NT2/D1 (cell line): ENCODE measurements around the gene ATXN1.

ENCODE experiments used
- DNase-seq: peaks from one replicate; pipeline ENCODE4 v3.0.0-alpha.2; 2011; ENCODE audit warnings: low read depth, low spot score
- H3K27me3 ChIP-seq: 2 replicates; pipeline ENCODE4 v1.6.0; 2011; ENCODE audit warnings: mild to moderate bottlenecking; ENCODE audit not compliant: insufficient read length, insufficient read depth
- H3K36me3 ChIP-seq: 2 replicates; pipeline ENCODE4 v1.6.1; 2011; ENCODE audit warnings: mild to moderate bottlenecking, low read length, mixed read lengths; ENCODE audit not compliant: insufficient read depth, insufficient read length
- H3K4me1 ChIP-seq: 2 replicates; pipeline ENCODE4 v1.5.1; 2011; ENCODE audit not compliant: insufficient read depth, insufficient read length
- H3K4me3 ChIP-seq: 2 replicates; pipeline ENCODE4 v1.5.1; 2011; ENCODE audit warnings: low read depth; ENCODE audit not compliant: insufficient read length
- H3K9ac ChIP-seq: 2 replicates; pipeline ENCODE4 v1.6.0; 2011; ENCODE audit warnings: low read depth; ENCODE audit not compliant: insufficient read length
- H3K9me3 ChIP-seq: 2 replicates; pipeline ENCODE4 v1.5.1; 2011; ENCODE audit warnings: mild to moderate bottlenecking, low read length; ENCODE audit not compliant: insufficient read depth
- SUZ12 ChIP-seq: IDR thresholded peaks from 2 replicates; pipeline ENCODE4 v1.6.1; 2011; ENCODE audit not compliant: insufficient read length, insufficient read depth; ENCODE audit errors: extremely low read depth
- YY1 ChIP-seq: IDR thresholded peaks from 2 replicates; pipeline ENCODE4 v1.6.1; 2011; ENCODE audit not compliant: insufficient read length, insufficient read depth
- ZNF274 ChIP-seq: IDR thresholded peaks from 2 replicates; pipeline ENCODE4 v1.6.1; 2011; ENCODE audit warnings: mild to moderate bottlenecking, low read depth, low read length

ATXN1 gene

DNA sequence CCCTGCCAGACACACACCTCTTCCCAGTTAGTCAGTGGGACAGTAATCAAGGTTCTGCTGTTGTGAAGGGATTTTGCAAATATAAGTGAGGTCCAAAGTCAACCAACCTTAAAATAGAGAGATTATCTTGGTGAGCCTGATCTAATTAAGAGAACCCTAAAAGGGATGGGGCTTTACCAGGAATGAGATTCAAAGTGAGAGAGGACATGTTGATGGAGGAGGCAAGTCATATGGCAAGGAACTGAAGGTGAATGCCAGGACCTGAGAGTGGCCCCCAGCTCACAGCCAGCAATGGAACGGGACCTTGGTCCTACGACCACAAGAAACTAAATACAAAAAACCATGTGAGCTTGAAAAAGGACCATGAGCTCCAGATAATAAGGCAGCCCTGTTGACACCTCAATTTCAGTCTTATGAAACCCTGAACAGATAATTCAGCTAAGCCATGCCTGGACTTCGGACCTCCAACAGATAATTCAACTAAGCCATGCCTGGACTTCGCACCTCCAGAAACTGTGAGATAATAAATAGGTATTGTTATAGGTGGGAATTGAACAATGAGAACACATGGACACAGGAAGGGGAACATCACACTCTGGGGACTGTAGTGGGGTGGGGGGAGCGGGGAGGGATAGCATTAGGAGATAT, 269.5 kb downstream of the ATXN1 start:
- no peaks in the 10 kb centered on the region for H3K9me3 ChIP-seq
- no peak overlapping the region for H3K4me3 ChIP-seq
- no peak for DNase-seq
- TF ChIP-seq ZNF274 (no peak), SUZ12 (no peak), YY1 (no peak)
- no peak overlapping the region for H3K9ac ChIP-seq
- no peaks in the 10 kb centered on the region for H3K27me3 ChIP-seq
- no peaks in the 10 kb centered on the region for H3K36me3 ChIP-seq
- no peaks in the 10 kb centered on the region for H3K4me1 ChIP-seq

DNA sequence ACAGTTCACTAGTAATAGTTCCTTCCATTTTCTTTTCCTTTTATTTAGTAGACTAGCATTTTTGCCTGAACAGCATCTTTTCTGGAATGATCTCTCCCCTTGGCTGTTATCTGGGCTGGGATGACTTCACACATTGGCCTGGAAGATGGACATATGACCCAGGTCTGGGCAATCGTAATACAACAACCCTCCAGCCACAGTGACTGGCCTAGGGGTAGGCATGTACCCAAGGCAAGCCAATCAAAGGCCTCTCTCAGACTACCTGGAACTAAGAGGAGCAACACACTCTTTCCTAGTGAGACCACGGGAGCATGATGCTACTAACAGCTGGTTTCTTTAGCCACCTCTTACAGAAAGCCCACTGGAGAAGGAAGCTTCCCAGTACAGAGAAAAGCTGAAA, 270.6 kb downstream of the ATXN1 start:
- H3K4me1 ChIP-seq = no peaks in the 10 kb centered on the region
- H3K9ac ChIP-seq = no peak overlapping the region
- H3K4me3 ChIP-seq = no peak overlapping the region
- no peaks in the 10 kb centered on the region for H3K27me3 ChIP-seq
- no peak for DNase-seq
- H3K36me3 ChIP-seq = no peaks in the 10 kb centered on the region
- H3K9me3 ChIP-seq = no peaks in the 10 kb centered on the region
- TF ChIP-seq ZNF274 (no peak), SUZ12 (no peak), YY1 (no peak)

DNA sequence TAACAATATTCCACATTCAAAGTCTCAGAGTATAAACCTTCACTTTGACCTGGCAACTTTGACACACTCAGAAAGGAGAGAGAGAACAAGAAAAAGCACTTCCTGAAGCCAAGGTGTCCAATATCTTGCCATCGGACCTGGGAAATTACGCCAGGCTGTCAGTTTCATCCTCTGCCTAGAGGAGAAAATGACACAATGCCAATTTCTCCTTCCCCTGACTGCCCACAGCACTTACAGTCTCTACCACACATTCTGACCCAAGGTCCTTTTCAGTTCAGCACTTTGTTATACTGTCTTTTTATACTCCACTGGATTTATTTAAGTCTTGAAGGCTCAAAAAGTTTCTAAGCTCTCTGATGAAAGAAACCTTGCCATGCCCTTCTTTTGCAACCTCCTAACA, 272.4 kb downstream of the ATXN1 start:
- Histone ChIP-seq H3K4me1 (no peaks in the 10 kb centered on the region), H3K9ac (no peak overlapping the region), H3K4me3 (no peak overlapping the region), H3K9me3 (no peaks in the 10 kb centered on the region), H3K27me3 (no peaks in the 10 kb centered on the region), H3K36me3 (no peaks in the 10 kb centered on the region)
- no peak for TF ChIP-seq YY1
- TF ChIP-seq ZNF274 = no peak
- TF ChIP-seq SUZ12 = no peak
- DNase-seq = no peak

DNA sequence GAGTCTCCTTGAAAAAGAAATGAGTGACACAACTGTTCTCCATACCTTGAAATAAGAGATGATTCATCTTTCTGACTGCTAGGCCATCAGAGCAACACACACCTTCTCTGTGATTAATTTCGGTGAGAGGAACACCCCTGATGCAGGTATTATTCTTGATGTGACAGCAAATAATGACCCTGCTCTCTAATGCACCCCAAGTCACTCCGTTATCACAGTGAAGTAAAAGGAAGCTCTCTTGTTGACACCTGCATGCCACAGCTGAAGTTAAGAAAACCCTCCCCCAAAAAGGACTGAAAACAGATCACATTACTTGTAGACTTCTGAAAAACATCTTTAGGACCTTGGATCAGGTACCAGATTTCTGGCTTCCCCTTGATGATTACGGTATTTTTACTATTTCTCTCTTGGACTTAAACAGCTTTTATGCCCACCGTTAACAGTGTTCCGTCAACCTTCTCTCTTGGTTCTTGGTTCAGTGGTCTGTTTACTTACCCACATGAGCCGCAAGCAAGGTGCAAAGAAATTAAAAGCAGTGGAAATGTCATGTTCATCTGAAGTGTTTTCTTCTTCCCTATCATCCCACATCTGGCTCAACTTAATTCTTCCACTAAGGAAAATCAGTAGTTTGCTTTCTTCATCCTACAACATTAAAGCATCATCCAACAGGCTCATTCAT, 273.1 kb downstream of the ATXN1 start:
- Histone ChIP-seq H3K36me3 (no peaks in the 10 kb centered on the region), H3K27me3 (no peaks in the 10 kb centered on the region), H3K9me3 (no peaks in the 10 kb centered on the region), H3K9ac (no peak overlapping the region), H3K4me1 (no peaks in the 10 kb centered on the region), H3K4me3 (no peak overlapping the region)
- no peak for DNase-seq
- TF ChIP-seq YY1 (no peak), ZNF274 (no peak), SUZ12 (no peak)

DNA sequence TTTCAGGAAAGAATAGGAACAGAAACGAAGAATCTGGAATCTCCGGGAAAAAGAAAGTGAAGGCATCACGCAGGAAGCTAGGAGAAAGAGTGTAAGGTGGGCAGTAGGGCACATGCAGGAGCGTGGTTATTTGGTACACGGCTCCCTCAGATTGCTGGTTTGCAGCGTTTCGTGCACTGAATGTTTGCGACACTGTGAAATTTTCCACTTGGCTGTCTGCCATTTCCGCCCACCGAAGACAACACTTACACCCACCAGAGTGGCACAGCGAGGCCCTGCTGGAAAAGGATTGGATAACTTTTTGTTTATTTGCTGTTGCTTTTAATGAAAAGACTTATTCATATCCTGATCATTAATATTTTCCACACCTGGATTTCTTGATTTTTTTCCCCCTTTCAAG, 274.6 kb downstream of the ATXN1 start:
- no peak overlapping the region for H3K4me3 ChIP-seq
- no peaks in the 10 kb centered on the region for H3K27me3 ChIP-seq
- no peaks in the 10 kb centered on the region for H3K36me3 ChIP-seq
- H3K9ac ChIP-seq = no peak overlapping the region
- no peak for DNase-seq
- no peak for TF ChIP-seq YY1
- TF ChIP-seq ZNF274 = no peak
- no peak for TF ChIP-seq SUZ12
- no peaks in the 10 kb centered on the region for H3K9me3 ChIP-seq
- no peaks in the 10 kb centered on the region for H3K4me1 ChIP-seq

DNA sequence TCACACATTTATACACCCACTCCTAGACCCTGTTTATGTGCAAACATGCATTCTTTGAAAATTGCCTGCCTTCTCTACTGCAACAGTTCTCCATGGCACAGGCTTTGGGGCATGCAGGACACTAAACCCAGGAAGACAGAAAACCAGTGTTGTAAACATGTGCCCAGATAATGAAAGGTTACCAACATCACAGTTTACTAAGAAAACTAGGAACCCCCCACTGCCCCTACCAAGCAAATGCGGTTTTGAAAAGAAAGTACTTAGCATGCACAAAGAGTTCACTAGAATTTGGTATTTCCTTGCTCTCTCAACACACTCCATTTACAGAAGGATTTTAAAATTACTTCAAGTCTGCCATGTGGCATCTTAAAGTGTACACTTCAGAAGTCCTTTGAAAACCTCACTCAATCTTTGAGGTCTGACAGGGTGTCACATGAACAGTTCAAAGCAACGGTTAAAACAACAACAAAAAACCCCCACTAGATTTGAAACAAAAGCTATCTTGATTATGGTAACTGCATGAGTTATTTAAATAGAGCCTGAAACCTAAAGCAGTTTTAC, 277.9 kb downstream of the ATXN1 start:
- no peaks in the 10 kb centered on the region for H3K27me3 ChIP-seq
- no peaks in the 10 kb centered on the region for H3K4me1 ChIP-seq
- no peak for DNase-seq
- H3K9me3 ChIP-seq = no peaks in the 10 kb centered on the region
- no peak overlapping the region for H3K9ac ChIP-seq
- no peak overlapping the region for H3K4me3 ChIP-seq
- H3K36me3 ChIP-seq = no peaks in the 10 kb centered on the region
- TF ChIP-seq SUZ12 (no peak), ZNF274 (no peak), YY1 (no peak)

DNA sequence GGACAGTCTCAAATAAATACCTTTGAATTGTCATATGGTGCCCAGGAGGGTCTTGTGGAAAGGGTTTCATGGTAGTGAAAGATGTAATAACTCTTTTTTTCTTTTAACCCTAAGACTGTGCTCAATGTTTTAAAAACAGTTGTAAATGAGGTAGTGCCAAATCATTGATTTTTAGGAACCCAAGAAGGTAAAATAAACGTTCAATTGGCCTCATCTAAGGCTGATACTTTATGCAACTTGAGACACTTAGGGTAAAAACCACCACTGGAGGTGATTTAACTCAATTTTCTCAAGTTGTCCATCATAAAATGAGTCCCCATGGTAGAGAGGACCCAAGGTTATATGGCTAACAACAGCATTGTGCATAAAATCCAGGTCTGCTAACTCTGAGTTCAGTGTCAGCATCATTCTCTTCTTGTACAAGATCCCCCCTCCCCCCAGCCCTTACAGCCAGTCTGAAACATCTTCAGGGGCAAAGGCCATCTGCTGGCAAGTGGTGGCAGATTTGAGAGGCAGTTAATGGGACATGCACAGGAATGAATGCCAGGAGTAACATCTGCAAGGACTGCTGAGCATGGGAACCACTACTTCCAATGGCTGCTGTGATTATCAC, 278.5 kb downstream of the ATXN1 start:
- H3K9ac ChIP-seq = no peak overlapping the region
- H3K27me3 ChIP-seq = no peaks in the 10 kb centered on the region
- no peak overlapping the region for H3K4me3 ChIP-seq
- TF ChIP-seq ZNF274 (no peak), SUZ12 (no peak), YY1 (no peak)
- DNase-seq = no peak
- H3K9me3 ChIP-seq = no peaks in the 10 kb centered on the region
- H3K4me1 ChIP-seq = no peaks in the 10 kb centered on the region
- no peaks in the 10 kb centered on the region for H3K36me3 ChIP-seq
